OCI-LY3 (cell line): Measurements from ENCODE around the gene RAD51B.

Experiments
- CTCF ChIP-seq: fragments of 200-600, 300-600 bp; sonication (generic); IDR thresholded peaks from 2 replicates; pipeline ENCODE4 v1.5.1; 2014; ENCODE audit warnings: antibody characterized with exemption, low read length, low read depth
- EZH2phosphoT487 ChIP-seq: fragments of 200-600 bp; shearing (Covaris generic); IDR thresholded peaks from 2 replicates; pipeline ENCODE4 v1.6.1; 2018; ENCODE audit warnings: antibody characterized with exemption, mixed run types, low read depth

DNA sequence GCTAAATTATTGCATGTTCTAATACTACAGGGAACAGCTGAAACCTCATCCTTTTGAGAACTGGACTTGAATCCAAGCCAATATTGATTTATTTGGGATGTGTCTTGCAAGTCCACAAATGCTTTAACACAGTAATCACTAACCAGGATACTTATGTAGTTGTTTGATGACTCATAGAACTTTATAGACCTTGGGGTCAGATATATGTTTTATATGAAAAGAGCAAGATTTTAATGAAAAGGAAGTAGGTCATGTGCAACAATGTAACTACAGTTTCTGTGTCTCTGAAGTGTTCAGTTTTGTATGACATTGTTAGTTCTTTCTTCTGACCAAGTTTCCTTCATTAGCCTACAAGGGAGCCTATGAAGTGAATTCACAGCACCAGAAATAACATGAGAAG lies 621.2 kb downstream of the RAD51B start:
- TF ChIP-seq CTCF (no peak), EZH2phosphoT487 (no peak)
